GM12873 (cell line): ENCODE results near the gene KSR2.

Experiments
- CTCF ChIP-seq: IDR thresholded peaks from 2 replicates; pipeline ENCODE4 v1.5.1; 2012; ENCODE audit warnings: low read depth, mild to moderate bottlenecking, moderate library complexity, low read length, control low read depth; ENCODE audit not compliant: insufficient read depth; ENCODE audit errors: missing control alignments

The KSR2 gene

DNA sequence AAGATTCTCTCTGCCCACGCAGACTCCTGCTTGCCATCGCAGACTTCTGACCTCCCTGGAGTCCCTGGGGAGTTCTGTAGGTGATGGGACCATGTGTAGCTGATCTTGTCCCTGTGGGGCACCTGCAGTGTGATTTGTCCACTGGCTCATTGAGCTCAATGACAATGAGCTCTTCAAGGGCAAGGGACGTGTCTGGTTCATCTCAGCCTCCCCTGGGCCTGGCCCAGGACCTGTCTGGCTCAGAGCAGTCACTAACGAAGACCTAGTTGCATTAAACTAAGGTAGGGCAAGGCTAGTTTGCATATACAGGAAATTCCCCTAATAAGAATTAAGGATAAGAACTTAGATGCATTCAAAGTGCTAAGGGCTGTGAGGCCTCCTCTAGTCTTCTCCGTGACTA is 361.8 kb downstream of the KSR2 start:
- TF ChIP-seq CTCF: no peak

DNA sequence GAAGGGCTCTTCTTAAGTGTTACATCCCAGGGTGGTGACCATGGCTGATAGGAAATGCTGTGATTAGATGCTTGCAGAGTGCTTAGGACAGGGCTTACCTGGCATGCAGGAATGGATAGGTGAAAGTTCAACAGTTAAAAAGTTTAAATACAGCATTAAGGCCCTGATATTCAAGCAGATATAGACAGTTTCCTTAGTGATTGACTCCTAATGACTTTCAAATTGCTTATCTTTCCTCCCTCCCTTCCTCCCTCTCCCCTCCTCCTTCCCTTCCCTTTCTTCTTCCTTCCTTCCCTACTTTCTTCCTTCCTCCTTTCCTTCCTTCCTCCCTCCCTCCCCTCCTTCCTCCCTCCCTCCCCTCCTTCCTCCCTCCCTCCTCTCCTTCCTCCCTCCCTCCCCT is 362.8 kb downstream of the KSR2 start:
- no peak for TF ChIP-seq CTCF

- no peak for TF ChIP-seq CTCF
Measured at GRCh38 chr12:117603316-117604113, 365.3 kb downstream of the KSR2 start.

DNA sequence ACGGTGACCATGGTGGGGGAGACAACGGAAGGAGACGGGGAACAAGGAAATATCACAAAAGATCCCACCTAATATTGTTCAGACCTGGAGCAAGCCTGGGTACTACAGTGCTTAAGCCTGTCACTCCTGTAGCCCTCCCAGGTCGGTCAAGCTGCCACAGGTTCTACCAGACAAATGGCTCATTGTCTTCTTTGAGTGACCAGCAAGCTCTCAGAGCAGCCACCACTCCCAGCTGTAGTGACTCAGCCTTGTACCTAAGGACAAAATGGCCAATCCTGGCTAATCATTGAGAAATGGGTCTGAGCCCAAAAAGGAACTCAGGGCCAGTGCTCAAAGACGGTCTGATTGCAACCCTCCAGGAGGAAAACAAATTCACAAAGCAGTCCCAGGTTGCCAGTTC is 368.9 kb downstream of the KSR2 start:
- no peak for TF ChIP-seq CTCF

DNA sequence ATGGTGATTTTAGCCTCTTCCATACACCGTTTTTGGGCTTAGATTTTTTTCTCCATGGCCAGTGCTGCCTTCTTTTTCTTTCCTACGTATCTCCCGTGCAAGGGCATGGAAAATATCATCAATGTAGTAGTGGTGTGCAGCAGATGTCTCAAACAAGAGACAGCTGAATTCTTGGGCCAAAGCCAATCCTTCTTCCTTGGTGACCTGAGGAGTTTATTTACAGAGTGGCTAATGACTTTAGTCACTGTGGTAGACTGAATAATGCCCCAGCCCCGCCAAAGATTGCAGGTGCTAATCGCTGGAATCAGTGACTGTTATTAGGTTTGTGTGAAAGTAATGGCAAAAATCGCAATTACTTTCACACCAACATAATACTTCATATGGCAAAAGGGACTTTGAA is 371.8 kb downstream of the KSR2 start:
- TF ChIP-seq CTCF: no peak

DNA sequence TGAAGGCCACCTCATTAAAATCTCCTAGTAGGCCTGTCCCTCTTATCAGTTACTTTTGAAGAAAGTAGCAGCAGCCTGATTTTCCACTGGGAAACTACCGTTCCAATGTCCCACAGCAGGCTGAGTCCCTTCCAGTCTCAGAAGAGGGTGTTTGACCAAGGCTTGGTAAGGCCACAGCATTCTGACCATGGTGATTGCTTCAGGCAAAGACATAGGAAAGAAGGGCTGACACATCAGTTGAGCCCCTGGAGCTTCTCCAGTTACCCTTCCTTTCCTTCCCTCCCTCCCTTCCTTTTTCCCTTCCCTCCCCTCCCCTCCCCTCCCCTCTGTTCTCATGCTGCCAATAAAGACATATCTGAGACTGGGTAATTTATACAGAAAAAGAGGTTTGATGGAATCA is 373.0 kb downstream of the KSR2 start:
- TF ChIP-seq CTCF: no peak

DNA sequence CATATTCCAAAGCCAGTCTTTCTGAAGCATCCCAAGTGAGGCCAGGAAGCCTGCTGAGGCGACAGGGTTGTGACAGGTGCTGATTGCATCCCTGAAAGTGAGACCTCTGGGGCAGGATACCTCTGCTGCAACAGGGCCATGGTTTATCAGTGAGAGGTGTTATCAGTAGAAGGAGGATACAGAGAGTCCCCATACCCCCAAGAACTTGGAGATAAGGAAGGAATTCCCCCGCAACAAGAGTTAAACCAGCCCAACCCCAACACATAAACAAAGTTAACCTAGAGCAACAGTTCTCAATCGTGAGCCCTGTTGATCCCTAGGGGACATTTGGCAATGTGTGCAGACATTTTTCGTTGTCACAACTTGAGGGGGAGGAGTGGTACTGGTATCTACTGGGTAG is 374.3 kb downstream of the KSR2 start:
- TF ChIP-seq CTCF: no peak
